ENCODE measurements around the gene HIPK2.

Gene HIPK2

GRCh38 chr7:139642283-139642682 lies 135.5 kb downstream of the HIPK2 start:
- Histone ChIP-seq H3K36me3 (ENCODE audit: insufficient read depth, low read length) (peaks cover 28% of the 10 kb centered on the region), H3K27ac (ENCODE audit: low read depth, low read length) (no peak overlapping the region), H3K79me2 (ENCODE audit: control insufficient read depth, insufficient read depth, low read length, unreplicated experiment) (peaks cover 95% of the 10 kb centered on the region), H3K4me1 (ENCODE audit: control insufficient read depth, insufficient read depth, low read length, unreplicated experiment) (peaks cover 6% of the 10 kb centered on the region), H2AFZ (ENCODE audit: low read length, unreplicated experiment) (no peak overlapping the region), H3K4me3 (ENCODE audit: low read depth, low read length) (no peak overlapping the region), H3K27me3 (ENCODE audit: insufficient read depth, low read length) (no peaks in the 10 kb centered on the region)

DNA sequence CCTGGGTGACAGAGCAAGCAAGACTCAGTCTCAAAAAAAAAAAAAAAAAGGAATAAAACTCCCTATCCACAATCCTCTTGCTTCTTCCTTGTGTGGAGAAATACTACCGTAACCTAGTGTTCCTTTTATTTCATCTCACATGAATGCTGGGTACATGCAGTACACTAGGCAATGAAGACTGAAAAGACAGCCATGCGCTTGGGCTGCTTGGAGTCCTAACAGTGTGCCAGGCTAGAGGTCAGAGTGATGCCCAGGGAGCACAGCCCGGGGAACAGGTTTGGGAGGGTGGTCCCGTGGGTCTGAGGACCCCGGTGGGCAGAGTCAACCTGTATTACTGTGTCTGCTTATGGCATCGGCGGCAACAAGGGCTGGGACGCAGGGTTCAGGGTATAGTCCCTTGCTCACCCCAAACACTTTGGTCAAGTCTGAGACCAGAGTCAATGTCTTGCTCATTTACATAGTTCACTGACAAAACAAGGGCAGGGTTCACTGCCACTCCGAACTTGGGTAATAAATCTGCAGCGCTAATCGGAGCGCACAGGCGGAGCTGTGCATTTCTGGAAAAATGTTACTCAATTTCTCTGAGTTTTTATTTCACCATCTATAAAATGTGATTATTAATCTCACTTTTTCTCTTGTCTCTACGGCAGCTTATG lies 136.3 kb downstream of the HIPK2 start:
- H3K4me3 ChIP-seq (ENCODE audit: low read depth, low read length) = no peak overlapping the region
- no peak overlapping the region for H3K27ac ChIP-seq (ENCODE audit: low read depth, low read length)
- no peak overlapping the region for H2AFZ ChIP-seq (ENCODE audit: low read length, unreplicated experiment)
- H3K4me1 ChIP-seq (ENCODE audit: control insufficient read depth, insufficient read depth, low read length, unreplicated experiment) = peaks cover 3% of the 10 kb centered on the region
- no peaks in the 10 kb centered on the region for H3K27me3 ChIP-seq (ENCODE audit: insufficient read depth, low read length)
- H3K79me2 ChIP-seq (ENCODE audit: control insufficient read depth, insufficient read depth, low read length, unreplicated experiment) = peaks cover 94% of the 10 kb centered on the region
- H3K36me3 ChIP-seq (ENCODE audit: insufficient read depth, low read length) = peaks cover 28% of the 10 kb centered on the region

GRCh38 chr7:139640681-139641080 lies 137.1 kb downstream of the HIPK2 start:
- Histone ChIP-seq H3K79me2 (ENCODE audit: control insufficient read depth, insufficient read depth, low read length, unreplicated experiment) (peaks cover 95% of the 10 kb centered on the region), H3K4me1 (ENCODE audit: control insufficient read depth, insufficient read depth, low read length, unreplicated experiment) (no peaks in the 10 kb centered on the region), H2AFZ (ENCODE audit: low read length, unreplicated experiment) (no peak overlapping the region), H3K4me3 (ENCODE audit: low read depth, low read length) (no peak overlapping the region), H3K27me3 (ENCODE audit: insufficient read depth, low read length) (no peaks in the 10 kb centered on the region), H3K36me3 (ENCODE audit: insufficient read depth, low read length) (peaks cover 28% of the 10 kb centered on the region), H3K27ac (ENCODE audit: low read depth, low read length) (no peak overlapping the region)

DNA sequence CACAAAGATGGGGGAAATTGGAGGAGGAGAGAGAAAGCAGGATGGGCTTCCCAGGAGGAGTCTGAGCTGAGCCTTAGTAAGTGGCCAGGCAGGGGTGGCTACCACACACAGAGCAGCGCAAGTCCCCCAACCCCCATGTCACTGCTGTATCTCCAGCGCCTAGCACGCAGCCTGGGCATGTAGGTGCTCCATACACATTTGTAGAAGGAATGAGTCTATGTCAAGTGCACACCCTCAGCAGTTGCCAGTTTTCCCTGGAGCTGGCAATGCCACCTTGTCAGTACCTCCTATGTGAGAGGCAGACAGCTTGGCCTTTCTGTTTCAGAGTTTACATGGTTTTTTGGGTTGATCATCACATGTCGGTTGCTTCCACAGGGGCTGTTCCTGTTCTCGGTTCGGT lies 138.2 kb downstream of the HIPK2 start:
- Histone ChIP-seq H3K36me3 (ENCODE audit: insufficient read depth, low read length) (peaks cover 26% of the 10 kb centered on the region), H3K27me3 (ENCODE audit: insufficient read depth, low read length) (no peaks in the 10 kb centered on the region), H3K79me2 (ENCODE audit: control insufficient read depth, insufficient read depth, low read length, unreplicated experiment) (peaks cover 93% of the 10 kb centered on the region), H3K27ac (ENCODE audit: low read depth, low read length) (no peak overlapping the region), H3K4me3 (ENCODE audit: low read depth, low read length) (no peak overlapping the region), H2AFZ (ENCODE audit: low read length, unreplicated experiment) (no peak overlapping the region), H3K4me1 (ENCODE audit: control insufficient read depth, insufficient read depth, low read length, unreplicated experiment) (no peaks in the 10 kb centered on the region)

GRCh38 chr7:139635526-139636302 lies 142.1 kb downstream of the HIPK2 start:
- peaks cover 68% of the 10 kb centered on the region for H3K79me2 ChIP-seq (ENCODE audit: control insufficient read depth, insufficient read depth, low read length, unreplicated experiment)

GRCh38 chr7:139634087-139634486 lies 143.7 kb downstream of the HIPK2 start:
- peaks cover 26% of the 10 kb centered on the region for H3K36me3 ChIP-seq (ENCODE audit: insufficient read depth, low read length)
- no peak overlapping the region for H2AFZ ChIP-seq (ENCODE audit: low read length, unreplicated experiment)
- no peaks in the 10 kb centered on the region for H3K27me3 ChIP-seq (ENCODE audit: insufficient read depth, low read length)
- H3K79me2 ChIP-seq (ENCODE audit: control insufficient read depth, insufficient read depth, low read length, unreplicated experiment) = peaks cover 52% of the 10 kb centered on the region
- H3K4me1 ChIP-seq (ENCODE audit: control insufficient read depth, insufficient read depth, low read length, unreplicated experiment) = no peaks in the 10 kb centered on the region
- no peak overlapping the region for H3K27ac ChIP-seq (ENCODE audit: low read depth, low read length)
- H3K4me3 ChIP-seq (ENCODE audit: low read depth, low read length) = no peak overlapping the region

More at GRCh38 chr7:139635526-139636302, 142.1 kb downstream of the HIPK2 start:
- H3K4me3 ChIP-seq (ENCODE audit: low read depth, low read length) = no peak overlapping the region
- no peak overlapping the region for H2AFZ ChIP-seq (ENCODE audit: low read length, unreplicated experiment)
- no peaks in the 10 kb centered on the region for H3K4me1 ChIP-seq (ENCODE audit: control insufficient read depth, insufficient read depth, low read length, unreplicated experiment)
- H3K36me3 ChIP-seq (ENCODE audit: insufficient read depth, low read length) = peaks cover 26% of the 10 kb centered on the region
- no peak overlapping the region for H3K27ac ChIP-seq (ENCODE audit: low read depth, low read length)
- no peaks in the 10 kb centered on the region for H3K27me3 ChIP-seq (ENCODE audit: insufficient read depth, low read length)

DNA sequence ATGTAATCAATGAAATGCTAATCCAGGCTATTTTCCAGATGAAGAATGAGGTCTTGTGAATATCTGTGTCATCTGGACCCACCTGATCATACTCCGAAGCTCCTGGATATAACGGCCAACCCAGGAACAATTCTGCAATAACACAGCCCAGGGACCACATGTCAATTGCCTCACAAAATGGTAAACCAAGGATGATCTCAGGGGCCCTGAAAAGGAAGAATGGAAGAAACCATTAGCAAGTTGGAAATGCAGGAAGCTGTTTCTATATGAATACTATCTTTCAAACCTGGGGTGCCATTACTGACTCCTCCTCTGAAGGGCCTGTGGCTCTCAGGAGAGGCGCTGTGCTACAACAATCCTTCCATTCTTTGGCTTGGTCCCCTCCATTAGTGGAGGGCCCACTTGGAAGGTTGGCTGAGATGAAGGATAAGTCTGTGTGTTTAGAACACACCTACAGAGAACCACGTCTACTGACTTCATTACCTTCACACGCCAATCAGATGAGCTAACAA lies 146.2 kb downstream of the HIPK2 start:
- H2AFZ ChIP-seq (ENCODE audit: low read length, unreplicated experiment) = no peak overlapping the region
- no peaks in the 10 kb centered on the region for H3K27me3 ChIP-seq (ENCODE audit: insufficient read depth, low read length)
- H3K79me2 ChIP-seq (ENCODE audit: control insufficient read depth, insufficient read depth, low read length, unreplicated experiment) = peaks cover 29% of the 10 kb centered on the region
- H3K27ac ChIP-seq (ENCODE audit: low read depth, low read length) = no peak overlapping the region
- H3K4me3 ChIP-seq (ENCODE audit: low read depth, low read length) = no peak overlapping the region
- H3K36me3 ChIP-seq (ENCODE audit: insufficient read depth, low read length) = peaks cover 41% of the 10 kb centered on the region
- no peaks in the 10 kb centered on the region for H3K4me1 ChIP-seq (ENCODE audit: control insufficient read depth, insufficient read depth, low read length, unreplicated experiment)

DNA sequence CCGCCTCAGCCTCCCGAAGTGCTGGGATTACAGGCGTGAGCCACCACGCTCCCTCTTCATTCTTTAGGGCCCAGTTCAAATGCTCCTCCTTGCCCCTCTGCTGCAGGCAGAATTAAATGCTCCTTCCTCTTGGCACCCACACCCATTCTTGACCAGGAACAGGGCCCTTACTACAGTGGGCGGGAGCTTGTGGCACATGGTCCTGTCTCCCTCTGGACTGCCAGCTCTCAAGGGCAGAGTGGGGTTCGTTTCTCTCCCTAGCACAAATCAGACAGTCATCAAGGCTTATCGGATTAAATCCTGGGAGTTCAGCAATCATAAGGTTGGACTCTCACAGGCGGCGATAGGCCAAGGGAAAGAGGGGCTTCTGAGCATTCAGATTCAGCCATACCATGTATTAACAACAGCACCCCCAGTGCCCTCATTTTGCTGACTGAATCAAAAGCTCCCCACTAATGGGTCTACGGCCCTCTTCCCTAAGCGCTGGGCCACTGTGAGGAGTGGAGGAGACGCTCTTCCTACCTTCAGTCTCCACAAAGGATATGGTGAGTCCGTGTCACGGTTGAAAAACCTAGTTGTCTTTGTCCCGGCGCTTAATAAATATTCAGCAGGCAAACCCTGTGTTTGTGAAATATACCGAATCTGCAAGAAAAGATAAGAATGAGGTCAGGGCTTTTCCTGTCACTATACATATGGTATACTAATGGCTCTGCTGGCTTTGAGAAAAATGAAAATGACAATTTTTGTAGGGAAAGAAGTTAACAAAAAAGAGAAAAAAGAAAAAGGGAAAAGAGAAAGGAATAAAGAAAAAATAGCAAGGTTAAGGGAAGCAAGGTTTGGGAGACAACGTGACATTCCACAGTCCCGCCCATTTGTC lies 146.9 kb downstream of the HIPK2 start:
- Histone ChIP-seq H3K4me1 (ENCODE audit: control insufficient read depth, insufficient read depth, low read length, unreplicated experiment) (no peaks in the 10 kb centered on the region), H2AFZ (ENCODE audit: low read length, unreplicated experiment) (no peak overlapping the region), H3K79me2 (ENCODE audit: control insufficient read depth, insufficient read depth, low read length, unreplicated experiment) (peaks cover 22% of the 10 kb centered on the region), H3K27me3 (ENCODE audit: insufficient read depth, low read length) (no peaks in the 10 kb centered on the region), H3K36me3 (ENCODE audit: insufficient read depth, low read length) (peaks cover 44% of the 10 kb centered on the region), H3K27ac (ENCODE audit: low read depth, low read length) (no peak overlapping the region), H3K4me3 (ENCODE audit: low read depth, low read length) (no peak overlapping the region)

DNA sequence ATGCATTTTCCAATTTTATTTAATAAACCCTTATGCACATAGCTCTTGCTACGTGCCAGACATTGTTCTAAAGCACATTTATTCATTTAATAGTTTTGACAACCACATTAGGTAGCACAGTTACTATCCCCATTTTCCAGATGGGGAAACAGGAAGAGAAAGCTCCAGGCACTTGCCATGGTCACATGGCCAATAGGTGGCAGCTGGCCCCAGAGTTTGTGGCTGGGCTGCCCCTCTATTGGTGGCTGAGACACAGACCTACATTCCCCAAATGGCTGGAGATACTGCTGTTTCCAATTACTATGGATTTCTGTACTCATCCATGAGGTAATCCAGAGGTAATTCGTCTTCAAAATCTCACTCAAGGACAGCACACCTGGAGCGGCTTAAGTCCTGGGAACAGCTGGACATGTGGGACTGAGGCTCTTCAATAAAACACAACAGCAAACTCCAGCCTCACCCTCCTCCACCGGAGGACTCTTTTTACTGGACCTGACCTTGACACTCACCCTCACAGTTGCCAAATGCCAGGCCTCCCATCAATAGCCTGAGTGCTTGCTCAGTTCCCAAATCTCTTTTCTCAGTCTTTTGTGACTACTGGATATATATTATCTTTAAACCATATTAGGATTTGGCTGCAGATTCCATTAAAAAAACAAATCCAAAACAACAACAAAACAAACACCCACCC lies 148.3 kb downstream of the HIPK2 start:
- Histone ChIP-seq H3K27ac (ENCODE audit: low read depth, low read length) (no peak overlapping the region), H3K27me3 (ENCODE audit: insufficient read depth, low read length) (no peaks in the 10 kb centered on the region), H3K4me1 (ENCODE audit: control insufficient read depth, insufficient read depth, low read length, unreplicated experiment) (no peaks in the 10 kb centered on the region), H3K36me3 (ENCODE audit: insufficient read depth, low read length) (peaks cover 45% of the 10 kb centered on the region), H3K4me3 (ENCODE audit: low read depth, low read length) (no peak overlapping the region), H3K79me2 (ENCODE audit: control insufficient read depth, insufficient read depth, low read length, unreplicated experiment) (peaks cover 11% of the 10 kb centered on the region), H2AFZ (ENCODE audit: low read length, unreplicated experiment) (no peak overlapping the region)

DNA sequence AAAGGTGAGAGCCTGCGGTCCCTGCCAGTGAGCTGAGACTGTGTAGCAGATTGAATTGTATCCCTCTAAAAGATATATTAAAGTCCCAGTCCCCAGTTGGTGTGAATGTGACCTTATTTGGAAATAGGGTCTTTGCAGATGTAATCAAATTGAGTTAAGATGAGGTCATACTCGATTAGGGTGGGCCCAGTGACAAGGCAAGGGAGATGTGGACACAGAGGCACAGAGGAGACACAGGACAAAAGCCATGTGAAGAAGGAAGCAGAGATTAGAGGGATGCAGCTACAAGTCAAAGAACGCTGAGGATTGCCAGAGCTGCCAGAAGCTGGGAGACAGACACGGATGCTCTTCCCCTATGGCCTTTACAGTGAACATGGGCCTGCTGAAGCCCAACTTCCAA lies 150.0 kb downstream of the HIPK2 start:
- H2AFZ ChIP-seq (ENCODE audit: low read length, unreplicated experiment) = no peak overlapping the region
- no peaks in the 10 kb centered on the region for H3K27me3 ChIP-seq (ENCODE audit: insufficient read depth, low read length)
- H3K4me1 ChIP-seq (ENCODE audit: control insufficient read depth, insufficient read depth, low read length, unreplicated experiment) = peaks cover 5% of the 10 kb centered on the region
- H3K79me2 ChIP-seq (ENCODE audit: control insufficient read depth, insufficient read depth, low read length, unreplicated experiment) = peaks cover 5% of the 10 kb centered on the region
- peaks cover 49% of the 10 kb centered on the region for H3K36me3 ChIP-seq (ENCODE audit: insufficient read depth, low read length)
- H3K27ac ChIP-seq (ENCODE audit: low read depth, low read length) = peak overlapping the region; percentile 26; the same call in 1 of the 2 replicates
- H3K4me3 ChIP-seq (ENCODE audit: low read depth, low read length) = no peak overlapping the region

Measured in ACC112 (cell line).